ENCODE data around the gene SV2C. TPM values are rescaled to one million over a fixed set of nuclear protein-coding genes. Genes with fewer than 3 reads are reported as not detected.
"Not testable (repeated sequence)": the region's sequence is repeated elsewhere in the genome, so short reads cannot be mapped to it uniquely, and the experiment has no call there.

The SV2C gene
- total RNA-seq, 1 experiment from 2014 or later: not detected

GRCh38 chr5:76083555-76084495 lies 642 bp downstream of the SV2C start:
- H3K27ac Mint-ChIP-seq (ENCODE audit: low read depth, unreplicated experiment): no peak overlapping the region
- peaks cover 54% of the 10 kb centered on the region for H3K27me3 Mint-ChIP-seq (ENCODE audit: insufficient read depth, unreplicated experiment)
- BruUV-seq (replicated peaks): no TSS peak
- H3K36me3 Mint-ChIP-seq (ENCODE audit: insufficient read depth, unreplicated experiment): no peaks in the 10 kb centered on the region
- no peaks in the 10 kb centered on the region for H3K9me3 Mint-ChIP-seq (ENCODE audit: unreplicated experiment)
- no peak for TF ChIP-seq CTCF (IDR thresholded peaks at IDR 0.05; ENCODE audit: unreplicated experiment)
- no peak overlapping the region for H3K4me3 Mint-ChIP-seq (ENCODE audit: unreplicated experiment)
- no peaks in the 10 kb centered on the region for H3K4me1 Mint-ChIP-seq (ENCODE audit: insufficient read depth, unreplicated experiment)
- intact Hi-C loops (cut with micrococcal nuclease): no loop called here
- DNase-seq (ENCODE audit: unreplicated experiment): no peak
- POLR2A ChIA-PET: no interaction called here
- CTCF ChIA-PET: no interaction called here

GRCh38 chr5:76084496-76085242 lies 1.5 kb downstream of the SV2C start:
- DNase-seq (ENCODE audit: unreplicated experiment): no peak
- H3K4me3 Mint-ChIP-seq (ENCODE audit: unreplicated experiment): no peak overlapping the region
- H3K27ac Mint-ChIP-seq (ENCODE audit: low read depth, unreplicated experiment): no peak overlapping the region
- H3K27me3 Mint-ChIP-seq (ENCODE audit: insufficient read depth, unreplicated experiment): peaks cover 46% of the 10 kb centered on the region
- no peaks in the 10 kb centered on the region for H3K9me3 Mint-ChIP-seq (ENCODE audit: unreplicated experiment)
- H3K4me1 Mint-ChIP-seq (ENCODE audit: insufficient read depth, unreplicated experiment): no peaks in the 10 kb centered on the region
- intact Hi-C loops (cut with micrococcal nuclease): no loop called here
- ChIA-PET POLR2A (no interaction called here), CTCF (no interaction called here)
- H3K36me3 Mint-ChIP-seq (ENCODE audit: insufficient read depth, unreplicated experiment): no peaks in the 10 kb centered on the region
- no TSS peak for BruUV-seq (replicated peaks)
- TF ChIP-seq CTCF (IDR thresholded peaks at IDR 0.05; ENCODE audit: unreplicated experiment): no peak

DNA sequence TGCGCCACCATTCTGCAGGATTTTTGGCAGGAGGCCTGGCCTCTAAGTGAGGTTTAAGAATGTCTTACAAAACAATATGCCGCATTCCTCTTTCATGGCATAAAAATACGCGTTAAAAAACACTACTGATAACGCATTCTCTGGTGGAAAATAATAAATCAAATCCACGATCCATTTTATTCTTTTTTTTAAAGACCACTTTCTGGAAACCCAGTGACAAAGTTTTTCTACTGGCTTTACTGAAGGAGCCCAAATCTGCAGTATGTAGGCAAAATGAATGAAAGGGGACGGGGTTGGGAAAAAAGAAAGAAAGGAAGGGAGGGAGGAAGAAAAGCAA lies 2.0 kb downstream of the SV2C start:
- no peak overlapping the region for H3K4me3 Mint-ChIP-seq (ENCODE audit: unreplicated experiment)
- intact Hi-C loops (cut with micrococcal nuclease): no loop called here
- TF ChIP-seq CTCF (IDR thresholded peaks at IDR 0.05; ENCODE audit: unreplicated experiment): no peak
- peak; percentile 14 for DNase-seq (ENCODE audit: unreplicated experiment)
- H3K27ac Mint-ChIP-seq (ENCODE audit: low read depth, unreplicated experiment): no peak overlapping the region
- ChIA-PET CTCF (no interaction called here), POLR2A (no interaction called here)
- H3K4me1 Mint-ChIP-seq (ENCODE audit: insufficient read depth, unreplicated experiment): no peaks in the 10 kb centered on the region
- H3K27me3 Mint-ChIP-seq (ENCODE audit: insufficient read depth, unreplicated experiment): peaks cover 40% of the 10 kb centered on the region
- H3K36me3 Mint-ChIP-seq (ENCODE audit: insufficient read depth, unreplicated experiment): no peaks in the 10 kb centered on the region
- no peaks in the 10 kb centered on the region for H3K9me3 Mint-ChIP-seq (ENCODE audit: unreplicated experiment)
- BruUV-seq (replicated peaks): no TSS peak

DNA sequence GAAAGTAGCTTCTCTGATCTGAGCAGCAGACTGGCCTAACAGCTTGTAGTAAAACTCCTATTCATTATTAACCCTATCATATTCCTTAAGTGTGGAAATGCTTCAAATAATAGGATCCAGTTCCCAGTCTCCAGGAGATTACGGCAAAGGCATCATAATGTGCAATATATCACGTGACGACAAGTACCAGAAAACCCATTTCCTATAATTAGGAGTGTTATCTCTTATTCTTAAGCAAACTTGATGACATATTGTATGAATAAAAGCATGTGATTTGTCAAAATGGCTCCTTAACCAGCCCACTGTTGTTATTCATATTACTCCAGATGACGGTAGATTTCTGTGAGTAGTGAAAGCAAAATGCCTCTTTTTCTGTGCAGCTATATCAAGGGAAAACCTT lies 2.9 kb downstream of the SV2C start:
- BruUV-seq (replicated peaks): no TSS peak
- no peak overlapping the region for H3K4me3 Mint-ChIP-seq (ENCODE audit: unreplicated experiment)
- H3K9me3 Mint-ChIP-seq (ENCODE audit: unreplicated experiment): no peaks in the 10 kb centered on the region
- H3K27ac Mint-ChIP-seq (ENCODE audit: low read depth, unreplicated experiment): no peak overlapping the region
- no peak for TF ChIP-seq CTCF (IDR thresholded peaks at IDR 0.05; ENCODE audit: unreplicated experiment)
- H3K27me3 Mint-ChIP-seq (ENCODE audit: insufficient read depth, unreplicated experiment): peaks cover 39% of the 10 kb centered on the region
- DNase-seq (ENCODE audit: unreplicated experiment): no peak
- POLR2A ChIA-PET: no interaction called here
- H3K4me1 Mint-ChIP-seq (ENCODE audit: insufficient read depth, unreplicated experiment): no peaks in the 10 kb centered on the region
- intact Hi-C loops (cut with micrococcal nuclease): no loop called here
- no peaks in the 10 kb centered on the region for H3K36me3 Mint-ChIP-seq (ENCODE audit: insufficient read depth, unreplicated experiment)
- CTCF ChIA-PET: interaction anchor here (1.1 kb wide), 1 partner anchor 12 kb away, joined by 4 read pairs; no protein-coding TSS in a partner anchor

- peaks cover 16% of the 10 kb centered on the region for H3K27me3 Mint-ChIP-seq (ENCODE audit: insufficient read depth, unreplicated experiment)
- H3K36me3 Mint-ChIP-seq (ENCODE audit: insufficient read depth, unreplicated experiment); H3K27ac Mint-ChIP-seq (ENCODE audit: low read depth, unreplicated experiment); H3K9me3 Mint-ChIP-seq (ENCODE audit: unreplicated experiment); BruUV-seq (replicated peaks); H3K4me1 Mint-ChIP-seq (ENCODE audit: insufficient read depth, unreplicated experiment); intact Hi-C loops (cut with micrococcal nuclease); POLR2A ChIA-PET; DNase-seq (ENCODE audit: unreplicated experiment); H3K4me3 Mint-ChIP-seq (ENCODE audit: unreplicated experiment): not testable (repeated sequence)
- CTCF ChIA-PET: interaction anchor here (0.6 to 0.7 kb wide), 2 partner anchors 85 to 494 kb away, joined by 3 read pairs; no protein-coding TSS in a partner anchor
These were observed 6.0 kb downstream of the SV2C start for GRCh38 chr5:76089156-76089555.
